WTC11 (cell line): ENCODE data around the gene ADAMTS19. TPM values are rescaled to one million over a fixed set of nuclear protein-coding genes. Genes with fewer than 3 reads are reported as not detected.

Source experiments
- ATAC-seq: fragments of 200-7000 bp; cut with Tn5 transposase; 2 replicates; pipeline ENCODE4 v1.10.0; 2021; ENCODE audit warnings: mild to moderate bottlenecking, moderate library complexity
- CTCF ChIA-PET: fragments of 300-600 bp; sonication (Branson Sonifier 250); formaldehyde crosslinking; loops from one replicate; lab custom pipeline; 2021; ENCODE audit warnings: antibody characterized with exemption; lab: Charles Lee
- POLR2A ChIA-PET: fragments of 350-600 bp; sonication (Branson Sonifier 250); formaldehyde crosslinking; loops from one replicate; lab custom pipeline; 2021; ENCODE audit warnings: antibody characterized with exemption; lab: Charles Lee
- DNase-seq: peaks from one replicate; pipeline ENCODE4 v3.0.0; 2021; ENCODE audit warnings: low spot score
- H3K27ac Mint-ChIP-seq: 2 replicates; pipeline ENCODE4 v1.8.0; 2021; ENCODE audit warnings: mixed read lengths
- H3K27me3 Mint-ChIP-seq: 2 replicates; pipeline ENCODE4 v1.8.0; 2021; ENCODE audit warnings: low read depth, mild to moderate bottlenecking, moderate library complexity, mixed read lengths
- H3K36me3 Mint-ChIP-seq: 2 replicates; pipeline ENCODE4 v1.8.0; 2021; ENCODE audit warnings: mixed read lengths
- H3K4me1 Mint-ChIP-seq: 2 replicates; pipeline ENCODE4 v1.8.0; 2022; ENCODE audit warnings: mixed read lengths
- H3K4me3 Mint-ChIP-seq: 2 replicates; pipeline ENCODE4 v1.8.0; 2021; ENCODE audit warnings: mild to moderate bottlenecking, moderate library complexity, mixed read lengths
- H3K9me3 Mint-ChIP-seq: 2 replicates; pipeline ENCODE4 v1.8.0; 2021; ENCODE audit warnings: mixed read lengths
- ATF6 ChIP-seq: sonication (generic); formaldehyde crosslinking; IDR thresholded peaks from 2 replicates; pipeline ENCODE4 v1.8.1; 2023; ENCODE audit warnings: mild to moderate bottlenecking, missing genetic modification reagents
- E2F4 ChIP-seq: sonication (generic); formaldehyde crosslinking; IDR thresholded peaks from 2 replicates; pipeline ENCODE4 v1.8.1; 2022; ENCODE audit warnings: low read depth, mild to moderate bottlenecking, moderate library complexity, missing genetic modification reagents, borderline replicate concordance
- ESRRA ChIP-seq: sonication (generic); formaldehyde crosslinking; IDR thresholded peaks from 2 replicates; pipeline ENCODE4 v1.8.1; 2022; ENCODE audit warnings: mild to moderate bottlenecking, missing genetic modification reagents, borderline replicate concordance
- IRF2 ChIP-seq: sonication (generic); formaldehyde crosslinking; IDR thresholded peaks from 2 replicates; pipeline ENCODE4 v1.8.0; 2022; ENCODE audit warnings: low read depth, missing genetic modification reagents, borderline replicate concordance
- JUN ChIP-seq: sonication (generic); formaldehyde crosslinking; IDR thresholded peaks from 2 replicates; pipeline ENCODE4 v1.8.0; 2023; ENCODE audit warnings: mild to moderate bottlenecking, missing genetic modification reagents
- KAT7 ChIP-seq: sonication (generic); formaldehyde crosslinking; IDR thresholded peaks from 2 replicates; pipeline ENCODE4 v1.8.1; 2023; ENCODE audit warnings: missing genetic modification reagents, mild to moderate bottlenecking, borderline replicate concordance
- NFE2L1 ChIP-seq: sonication (generic); formaldehyde crosslinking; IDR thresholded peaks from 2 replicates; pipeline ENCODE4 v1.8.1; 2023; ENCODE audit warnings: missing genetic modification reagents
- NFYB ChIP-seq: sonication (generic); formaldehyde crosslinking; conservative IDR thresholded peaks from 2 replicates; pipeline ENCODE4 v1.8.0; 2022; ENCODE audit warnings: low read depth, missing genetic modification reagents
- NR1H2 ChIP-seq: sonication (generic); formaldehyde crosslinking; IDR thresholded peaks from 2 replicates; pipeline ENCODE4 v1.9.0; 2021; ENCODE audit warnings: mild to moderate bottlenecking, moderate library complexity, missing genetic modification reagents
- STAT6 ChIP-seq: sonication (generic); formaldehyde crosslinking; conservative IDR thresholded peaks from 2 replicates; pipeline ENCODE4 v1.8.1; 2023; ENCODE audit warnings: mild to moderate bottlenecking, low read depth, missing genetic modification reagents, moderate library complexity
- TEAD4 ChIP-seq: sonication (generic); formaldehyde crosslinking; IDR thresholded peaks from 2 replicates; pipeline ENCODE4 v1.8.0; 2022; ENCODE audit warnings: mild to moderate bottlenecking, missing genetic modification reagents
- TP53 ChIP-seq: sonication (generic); formaldehyde crosslinking; IDR thresholded peaks from 2 replicates; pipeline ENCODE4 v1.8.1; 2023; ENCODE audit warnings: mild to moderate bottlenecking, missing genetic modification reagents
- ZNF219 ChIP-seq: sonication (generic); formaldehyde crosslinking; IDR thresholded peaks from 2 replicates; pipeline ENCODE4 v1.8.0; 2023; ENCODE audit warnings: missing genetic modification reagents, mild to moderate bottlenecking, borderline replicate concordance
- ZNF263 ChIP-seq: sonication (generic); formaldehyde crosslinking; IDR thresholded peaks from 2 replicates; pipeline ENCODE4 v1.8.1; 2022; ENCODE audit warnings: low read depth, mild to moderate bottlenecking, moderate library complexity, missing genetic modification reagents
- ZNF671 ChIP-seq: fragments of 250-450 bp; sonication (Bioruptor Pico); IDR thresholded peaks from 2 replicates; pipeline ENCODE4 v1.8.0; 2021; ENCODE audit warnings: mild to moderate bottlenecking
- ZSCAN18 ChIP-seq: fragments of 250-450 bp; sonication (Bioruptor Pico); IDR thresholded peaks from 2 replicates; pipeline ENCODE4 v2.1.2; 2022; ENCODE audit warnings: mild to moderate bottlenecking, moderate library complexity
- total RNA-seq: library from RNA; stranded (reverse); gene quantifications from 3 replicates; pipeline ENCODE4 v1.2.3, GENCODE V29; 2021
- TF ChIP-seq, protein P1 (sequence below): sonication (generic); formaldehyde crosslinking; IDR thresholded peaks from 2 replicates; pipeline ENCODE4 v1.8.0; 2023; ENCODE audit warnings: missing genetic modification reagents, mild to moderate bottlenecking, borderline replicate concordance
- TF ChIP-seq, protein P2 (sequence below): sonication (generic); formaldehyde crosslinking; IDR thresholded peaks from 2 replicates; pipeline ENCODE4 v1.8.0; 2023; ENCODE audit warnings: mild to moderate bottlenecking, missing genetic modification reagents
- TF ChIP-seq, protein P3 (sequence below): sonication (generic); formaldehyde crosslinking; IDR thresholded peaks from 2 replicates; pipeline ENCODE4 v1.8.0; 2022; ENCODE audit warnings: mild to moderate bottlenecking, missing genetic modification reagents

ADAMTS19 gene
- total RNA-seq, 1 experiment from 2014 or later, result 28.0 TPM

GRCh38 chr5:129554134-129554904 lies 94.2 kb downstream of the ADAMTS19 start:
- H3K27me3 Mint-ChIP-seq, result no peaks in the 10 kb centered on the region
- DNase-seq (no peak), ATAC-seq (no peak)
- CTCF ChIA-PET, result no interaction called here
- H3K27ac Mint-ChIP-seq, result no peak overlapping the region
- TF ChIP-seq ZNF671 (CRISPR knock-in tag) (no peak), KAT7 (CRISPR knock-in tag) (no peak), NFE2L1 (CRISPR knock-in tag) (no peak), ZSCAN18 (CRISPR knock-in tag) (no peak), TP53 (no peak), ESRRA (no peak), TEAD4 (no peak), JUN (no peak), STAT6 (no peak), ATF6 (CRISPR knock-in tag) (no peak), NFYB (CRISPR knock-in tag) (no peak), IRF2 (CRISPR knock-in tag) (no peak), ZNF263 (no peak), E2F4 (no peak), ZNF219 (CRISPR knock-in tag) (no peak), NR1H2 (no peak)
- TF ChIP-seq, protein P1, sequence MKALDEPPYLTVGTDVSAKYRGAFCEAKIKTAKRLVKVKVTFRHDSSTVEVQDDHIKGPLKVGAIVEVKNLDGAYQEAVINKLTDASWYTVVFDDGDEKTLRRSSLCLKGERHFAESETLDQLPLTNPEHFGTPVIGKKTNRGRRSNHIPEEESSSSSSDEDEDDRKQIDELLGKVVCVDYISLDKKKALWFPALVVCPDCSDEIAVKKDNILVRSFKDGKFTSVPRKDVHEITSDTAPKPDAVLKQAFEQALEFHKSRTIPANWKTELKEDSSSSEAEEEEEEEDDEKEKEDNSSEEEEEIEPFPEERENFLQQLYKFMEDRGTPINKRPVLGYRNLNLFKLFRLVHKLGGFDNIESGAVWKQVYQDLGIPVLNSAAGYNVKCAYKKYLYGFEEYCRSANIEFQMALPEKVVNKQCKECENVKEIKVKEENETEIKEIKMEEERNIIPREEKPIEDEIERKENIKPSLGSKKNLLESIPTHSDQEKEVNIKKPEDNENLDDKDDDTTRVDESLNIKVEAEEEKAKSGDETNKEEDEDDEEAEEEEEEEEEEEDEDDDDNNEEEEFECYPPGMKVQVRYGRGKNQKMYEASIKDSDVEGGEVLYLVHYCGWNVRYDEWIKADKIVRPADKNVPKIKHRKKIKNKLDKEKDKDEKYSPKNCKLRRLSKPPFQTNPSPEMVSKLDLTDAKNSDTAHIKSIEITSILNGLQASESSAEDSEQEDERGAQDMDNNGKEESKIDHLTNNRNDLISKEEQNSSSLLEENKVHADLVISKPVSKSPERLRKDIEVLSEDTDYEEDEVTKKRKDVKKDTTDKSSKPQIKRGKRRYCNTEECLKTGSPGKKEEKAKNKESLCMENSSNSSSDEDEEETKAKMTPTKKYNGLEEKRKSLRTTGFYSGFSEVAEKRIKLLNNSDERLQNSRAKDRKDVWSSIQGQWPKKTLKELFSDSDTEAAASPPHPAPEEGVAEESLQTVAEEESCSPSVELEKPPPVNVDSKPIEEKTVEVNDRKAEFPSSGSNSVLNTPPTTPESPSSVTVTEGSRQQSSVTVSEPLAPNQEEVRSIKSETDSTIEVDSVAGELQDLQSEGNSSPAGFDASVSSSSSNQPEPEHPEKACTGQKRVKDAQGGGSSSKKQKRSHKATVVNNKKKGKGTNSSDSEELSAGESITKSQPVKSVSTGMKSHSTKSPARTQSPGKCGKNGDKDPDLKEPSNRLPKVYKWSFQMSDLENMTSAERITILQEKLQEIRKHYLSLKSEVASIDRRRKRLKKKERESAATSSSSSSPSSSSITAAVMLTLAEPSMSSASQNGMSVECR (CRISPR knock-in tag), result no peak
- TF ChIP-seq, protein P2, sequence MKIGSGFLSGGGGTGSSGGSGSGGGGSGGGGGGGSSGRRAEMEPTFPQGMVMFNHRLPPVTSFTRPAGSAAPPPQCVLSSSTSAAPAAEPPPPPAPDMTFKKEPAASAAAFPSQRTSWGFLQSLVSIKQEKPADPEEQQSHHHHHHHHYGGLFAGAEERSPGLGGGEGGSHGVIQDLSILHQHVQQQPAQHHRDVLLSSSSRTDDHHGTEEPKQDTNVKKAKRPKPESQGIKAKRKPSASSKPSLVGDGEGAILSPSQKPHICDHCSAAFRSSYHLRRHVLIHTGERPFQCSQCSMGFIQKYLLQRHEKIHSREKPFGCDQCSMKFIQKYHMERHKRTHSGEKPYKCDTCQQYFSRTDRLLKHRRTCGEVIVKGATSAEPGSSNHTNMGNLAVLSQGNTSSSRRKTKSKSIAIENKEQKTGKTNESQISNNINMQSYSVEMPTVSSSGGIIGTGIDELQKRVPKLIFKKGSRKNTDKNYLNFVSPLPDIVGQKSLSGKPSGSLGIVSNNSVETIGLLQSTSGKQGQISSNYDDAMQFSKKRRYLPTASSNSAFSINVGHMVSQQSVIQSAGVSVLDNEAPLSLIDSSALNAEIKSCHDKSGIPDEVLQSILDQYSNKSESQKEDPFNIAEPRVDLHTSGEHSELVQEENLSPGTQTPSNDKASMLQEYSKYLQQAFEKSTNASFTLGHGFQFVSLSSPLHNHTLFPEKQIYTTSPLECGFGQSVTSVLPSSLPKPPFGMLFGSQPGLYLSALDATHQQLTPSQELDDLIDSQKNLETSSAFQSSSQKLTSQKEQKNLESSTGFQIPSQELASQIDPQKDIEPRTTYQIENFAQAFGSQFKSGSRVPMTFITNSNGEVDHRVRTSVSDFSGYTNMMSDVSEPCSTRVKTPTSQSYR (CRISPR knock-in tag), result no peak
- TF ChIP-seq, protein P3, sequence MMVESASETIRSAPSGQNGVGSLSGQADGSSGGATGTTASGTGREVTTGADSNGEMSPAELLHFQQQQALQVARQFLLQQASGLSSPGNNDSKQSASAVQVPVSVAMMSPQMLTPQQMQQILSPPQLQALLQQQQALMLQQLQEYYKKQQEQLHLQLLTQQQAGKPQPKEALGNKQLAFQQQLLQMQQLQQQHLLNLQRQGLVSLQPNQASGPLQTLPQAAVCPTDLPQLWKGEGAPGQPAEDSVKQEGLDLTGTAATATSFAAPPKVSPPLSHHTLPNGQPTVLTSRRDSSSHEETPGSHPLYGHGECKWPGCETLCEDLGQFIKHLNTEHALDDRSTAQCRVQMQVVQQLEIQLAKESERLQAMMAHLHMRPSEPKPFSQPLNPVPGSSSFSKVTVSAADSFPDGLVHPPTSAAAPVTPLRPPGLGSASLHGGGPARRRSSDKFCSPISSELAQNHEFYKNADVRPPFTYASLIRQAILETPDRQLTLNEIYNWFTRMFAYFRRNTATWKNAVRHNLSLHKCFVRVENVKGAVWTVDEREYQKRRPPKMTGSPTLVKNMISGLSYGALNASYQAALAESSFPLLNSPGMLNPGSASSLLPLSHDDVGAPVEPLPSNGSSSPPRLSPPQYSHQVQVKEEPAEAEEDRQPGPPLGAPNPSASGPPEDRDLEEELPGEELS (CRISPR knock-in tag), result no peak
- POLR2A ChIA-PET, result no interaction called here
- no peaks in the 10 kb centered on the region for H3K4me1 Mint-ChIP-seq
- H3K9me3 Mint-ChIP-seq, result no peaks in the 10 kb centered on the region
- H3K4me3 Mint-ChIP-seq, result no peak overlapping the region
- no peaks in the 10 kb centered on the region for H3K36me3 Mint-ChIP-seq
